ENCODE measurements around the gene KLHL14. TPM values are rescaled to one million over a fixed set of nuclear protein-coding genes. Genes with fewer than 3 reads are reported as not detected.

Gene KLHL14
- total RNA-seq, 4 donors from 2014 or later = 0.27 to 1.2 (median 0.33) TPM

DNA sequence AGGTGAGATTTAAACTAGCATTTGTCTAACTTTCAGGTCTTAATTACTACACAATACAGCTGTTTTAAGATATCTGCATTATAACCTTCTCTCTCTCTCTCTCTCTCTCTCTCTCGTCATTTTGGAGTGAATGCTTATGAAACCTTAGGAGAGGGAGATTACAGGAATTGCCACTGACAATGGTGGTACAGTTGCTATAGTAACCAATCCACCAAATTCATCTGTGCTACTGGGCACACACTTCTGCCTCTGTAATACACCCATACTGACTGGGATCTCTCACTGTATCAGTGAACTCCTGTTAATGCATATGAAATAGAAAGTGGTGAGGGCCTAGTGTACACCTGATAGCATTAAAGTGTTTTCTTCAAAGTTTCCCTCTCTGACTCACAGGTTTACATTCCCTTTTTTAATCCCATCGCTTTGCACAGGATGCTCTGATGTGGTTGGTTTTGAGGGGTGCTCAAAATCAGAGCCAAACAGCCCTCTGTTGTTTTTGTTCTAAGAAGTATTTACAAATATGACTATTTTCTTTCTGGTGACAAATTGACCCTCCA, 13.1 kb downstream of the KLHL14 start:
- H3K27ac ChIP-seq = no peak overlapping the region
- no peak overlapping the region for H3K4me3 ChIP-seq
- no peak for ATAC-seq
- 69 to 71% methylated on average over 2 of the region's 2 CpGs for WGBS, 2 donors (ENCODE audit: low coverage in 1 of 2)
- H3K4me1 ChIP-seq = no peaks in the 10 kb centered on the region
- peaks cover 4% of the 10 kb centered on the region for H3K27me3 ChIP-seq
- no peak for TF ChIP-seq POLR2A (IDR thresholded peaks at IDR 0.05)
- TF ChIP-seq CTCF (IDR thresholded peaks at IDR 0.05) = no peak
- no peak for TF ChIP-seq EP300 (IDR thresholded peaks at IDR 0.05)
- no peak for TF ChIP-seq POLR2AphosphoS5 (IDR thresholded peaks at IDR 0.05)
- no peaks in the 10 kb centered on the region for H3K36me3 ChIP-seq
- H3K9me3 ChIP-seq = no peaks in the 10 kb centered on the region

DNA sequence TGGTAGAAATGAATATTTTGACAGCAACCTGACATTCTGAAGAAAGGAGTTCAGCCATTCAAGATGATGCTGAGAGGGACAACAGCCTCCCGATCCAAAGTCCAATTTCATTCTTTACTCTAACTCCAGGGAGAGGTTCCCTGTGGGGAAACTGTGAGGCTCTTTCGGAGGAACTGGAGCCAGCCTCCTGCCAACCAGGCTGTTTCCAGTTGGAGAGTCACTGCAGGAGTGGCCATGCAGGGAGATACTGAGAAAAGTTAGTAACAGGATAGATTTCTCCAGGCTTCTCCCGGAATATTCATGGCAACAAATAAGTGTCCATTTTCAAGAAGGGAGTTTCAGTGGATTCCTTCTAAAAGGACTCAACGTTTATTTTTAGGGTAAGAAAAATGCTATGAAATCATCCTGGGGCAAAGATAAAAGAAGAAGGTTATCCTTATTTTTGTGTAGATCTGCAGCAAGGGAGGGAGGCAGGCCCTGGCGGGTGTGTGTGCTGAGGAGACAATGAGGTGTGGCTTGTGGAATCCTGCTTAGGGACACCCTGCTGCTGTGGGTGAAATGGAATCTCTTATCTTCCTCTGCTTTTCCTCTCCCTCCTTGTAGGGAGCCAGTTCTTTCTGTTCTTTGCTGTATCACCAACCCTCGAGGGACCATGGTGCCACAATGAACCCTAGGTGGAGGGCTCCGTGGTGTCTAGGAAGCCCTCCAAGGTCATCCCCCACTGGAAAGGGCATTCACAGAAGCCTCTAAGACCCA, 18.1 kb downstream of the KLHL14 start:
- H3K36me3 ChIP-seq = no peaks in the 10 kb centered on the region
- H3K27ac ChIP-seq = no peak overlapping the region
- 42 to 51% methylated on average over 4 to 7 of the region's 7 CpGs for WGBS, 2 donors (ENCODE audit: low coverage in 1 of 2)
- H3K27me3 ChIP-seq = peaks cover 13% of the 10 kb centered on the region
- no peaks in the 10 kb centered on the region for H3K9me3 ChIP-seq
- no peaks in the 10 kb centered on the region for H3K4me1 ChIP-seq
- TF ChIP-seq CTCF (IDR thresholded peaks at IDR 0.05) (no peak), POLR2A (IDR thresholded peaks at IDR 0.05) (no peak), POLR2AphosphoS5 (IDR thresholded peaks at IDR 0.05) (no peak), EP300 (IDR thresholded peaks at IDR 0.05) (no peak)
- no peak overlapping the region for H3K4me3 ChIP-seq
- no peak for ATAC-seq

DNA sequence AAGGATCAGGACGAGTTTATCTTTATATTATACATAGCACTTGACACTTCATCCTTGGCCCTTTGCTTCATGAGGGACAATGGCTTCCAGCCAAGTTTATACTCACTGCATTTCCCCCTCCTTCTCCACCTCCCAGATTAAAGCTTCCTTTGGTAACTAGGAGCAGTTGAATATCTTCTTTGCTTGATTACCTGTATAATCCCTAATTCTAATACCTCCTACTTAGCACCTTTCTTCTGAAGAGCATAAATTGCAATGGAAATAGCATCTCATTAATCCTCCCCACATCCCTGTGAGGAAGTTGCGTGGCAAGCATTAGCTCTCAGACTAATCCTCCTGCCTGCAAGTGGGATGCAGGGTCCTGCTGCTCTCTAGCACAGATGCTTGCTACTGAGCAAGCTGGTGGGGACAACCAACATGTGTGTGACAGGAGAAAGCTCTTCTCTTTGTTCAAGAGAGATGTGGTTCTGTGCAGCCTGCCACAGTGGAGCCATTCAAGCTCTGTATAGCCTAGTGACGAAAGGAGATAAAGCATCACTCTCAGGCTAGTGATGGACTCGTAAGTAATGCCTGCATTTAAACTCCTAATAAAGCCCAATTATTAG, 19.1 kb downstream of the KLHL14 start:
- TF ChIP-seq POLR2A (IDR thresholded peaks at IDR 0.05) = no peak
- TF ChIP-seq CTCF (IDR thresholded peaks at IDR 0.05) = no peak
- TF ChIP-seq EP300 (IDR thresholded peaks at IDR 0.05) = no peak
- no peak for TF ChIP-seq POLR2AphosphoS5 (IDR thresholded peaks at IDR 0.05)
- peaks cover 13% of the 10 kb centered on the region for H3K27me3 ChIP-seq
- WGBS, 2 donors (ENCODE audit: low coverage in 1 of 2) = 31 to 39% methylated on average over 4 of the region's 4 CpGs
- no peak overlapping the region for H3K4me3 ChIP-seq
- ATAC-seq = no peak
- H3K9me3 ChIP-seq = no peaks in the 10 kb centered on the region
- H3K36me3 ChIP-seq = no peaks in the 10 kb centered on the region
- no peaks in the 10 kb centered on the region for H3K4me1 ChIP-seq
- H3K27ac ChIP-seq = no peak overlapping the region

GRCh38 chr18:32750328-32750727, 22.5 kb downstream of the KLHL14 start:
- Histone ChIP-seq H3K4me1 (no peaks in the 10 kb centered on the region), H3K27me3 (peaks cover 9% of the 10 kb centered on the region), H3K4me3 (no peak overlapping the region), H3K27ac (no peak overlapping the region), H3K36me3 (no peaks in the 10 kb centered on the region), H3K9me3 (no peaks in the 10 kb centered on the region)
- TF ChIP-seq POLR2A (IDR thresholded peaks at IDR 0.05) (no peak), CTCF (IDR thresholded peaks at IDR 0.05) (no peak), EP300 (IDR thresholded peaks at IDR 0.05) (no peak), POLR2AphosphoS5 (IDR thresholded peaks at IDR 0.05) (no peak)
- WGBS, 2 donors (ENCODE audit: low coverage in 1 of 2) = 79 to 90% methylated on average over 3 of the region's 3 CpGs
- no peak for ATAC-seq
